H9 (cell line): Measurements from ENCODE around the gene RARB. TPM values are rescaled to one million over a fixed set of nuclear protein-coding genes. Genes with fewer than 3 reads are reported as not detected.

Experiments
- DNase-seq: peaks from one replicate; pipeline ENCODE4 v3.0.0-alpha.2; 2017
- H2AFZ ChIP-seq: one replicate; pipeline ENCODE4 v1.6.1; 2013; ENCODE audit warnings: mild to moderate bottlenecking, low read length, control low read depth, moderate library complexity
- H2AK5ac ChIP-seq: 2 replicates; pipeline ENCODE4 v1.6.1; 2013; ENCODE audit warnings: low read length, control low read depth, mixed read lengths; ENCODE audit not compliant: insufficient read length
- H2BK120ac ChIP-seq: one replicate; pipeline ENCODE4 v1.6.1; 2013; ENCODE audit warnings: low read depth, mild to moderate bottlenecking, low read length, control low read depth, inconsistent platforms; ENCODE audit not compliant: poor library complexity, severe bottlenecking
- H2BK12ac ChIP-seq: 2 replicates; pipeline ENCODE4 v1.6.1; 2013; ENCODE audit warnings: low read length, control low read depth, mixed read lengths, low read depth; ENCODE audit not compliant: insufficient read length
- H2BK15ac ChIP-seq: 2 replicates; pipeline ENCODE4 v1.6.1; 2013; ENCODE audit warnings: low read depth, low read length, control low read depth
- H2BK20ac ChIP-seq: one replicate; pipeline ENCODE4 v1.6.1; 2013; ENCODE audit warnings: low read depth, mild to moderate bottlenecking, low read length, control low read depth, inconsistent platforms; ENCODE audit not compliant: poor library complexity, severe bottlenecking
- H2BK5ac ChIP-seq: 2 replicates; pipeline ENCODE4 v1.6.1; 2013; ENCODE audit warnings: low read length, control low read depth, mixed read lengths; ENCODE audit not compliant: insufficient read length
- H3K14ac ChIP-seq: 2 replicates; pipeline ENCODE4 v1.6.1; 2013; ENCODE audit warnings: low read length, control low read depth; ENCODE audit not compliant: insufficient read depth
- H3K18ac ChIP-seq: 2 replicates; pipeline ENCODE4 v1.6.1; 2013; ENCODE audit warnings: low read depth, mild to moderate bottlenecking, mixed read lengths, low read length, control low read depth; ENCODE audit not compliant: insufficient read length
- H3K23ac ChIP-seq: 2 replicates; pipeline ENCODE4 v1.6.1; 2013; ENCODE audit warnings: low read length, control low read depth, mixed read lengths, low read depth; ENCODE audit not compliant: insufficient read length
- H3K23me2 ChIP-seq: 2 replicates; pipeline ENCODE4 v1.6.1; 2013; ENCODE audit warnings: low read depth, mild to moderate bottlenecking, mixed read lengths, low read length, control low read depth; ENCODE audit not compliant: insufficient read length, poor library complexity, severe bottlenecking
- H3K27ac ChIP-seq: 2 replicates; pipeline ENCODE4 v1.5.1; 2013; ENCODE audit warnings: low read length, control low read depth, mixed read lengths, low read depth; ENCODE audit not compliant: insufficient read length
- H3K27me3 ChIP-seq: 2 replicates; pipeline ENCODE4 v1.6.1; 2013; ENCODE audit warnings: low read length, control low read depth, inconsistent platforms; ENCODE audit not compliant: insufficient read depth
- H3K4ac ChIP-seq: 2 replicates; pipeline ENCODE4 v1.6.1; 2013; ENCODE audit warnings: low read depth, mild to moderate bottlenecking, control low read depth, inconsistent platforms, low read length, moderate library complexity
- H3K4me1 ChIP-seq: 2 replicates; pipeline ENCODE4 v1.6.1; 2013; ENCODE audit warnings: low read length, control low read depth, inconsistent platforms; ENCODE audit not compliant: insufficient read depth
- H3K4me2 ChIP-seq: 2 replicates; pipeline ENCODE4 v1.6.1; 2013; ENCODE audit warnings: low read length, control low read depth, mixed read lengths; ENCODE audit not compliant: insufficient read length, insufficient read depth
- H3K56ac ChIP-seq: 2 replicates; pipeline ENCODE4 v1.6.1; 2013; ENCODE audit warnings: low read depth, mild to moderate bottlenecking, mixed read lengths, low read length, control low read depth; ENCODE audit not compliant: insufficient read length
- H3K79me1 ChIP-seq: 2 replicates; pipeline ENCODE4 v1.6.1; 2013; ENCODE audit warnings: low read depth, mild to moderate bottlenecking, moderate library complexity, low read length, control low read depth, inconsistent platforms; ENCODE audit not compliant: insufficient read depth, poor library complexity, severe bottlenecking
- H3K79me2 ChIP-seq: 2 replicates; pipeline ENCODE4 v1.6.1; 2013; ENCODE audit warnings: low read length, control low read depth, inconsistent platforms; ENCODE audit not compliant: insufficient read depth
- H3K9ac ChIP-seq: 2 replicates; pipeline ENCODE4 v1.6.1; 2013; ENCODE audit warnings: low read length, control low read depth, mixed read lengths; ENCODE audit not compliant: insufficient read length; ENCODE audit errors: extremely low read depth
- H3K9me3 ChIP-seq: one replicate; pipeline ENCODE4 v1.6.1; 2013; ENCODE audit warnings: low read depth, low read length, inconsistent platforms; ENCODE audit not compliant: control insufficient read depth
- H3T11ph ChIP-seq: one replicate; pipeline ENCODE4 v1.6.1; 2013; ENCODE audit warnings: mild to moderate bottlenecking, low read length, control low read depth, inconsistent platforms
- H4K20me1 ChIP-seq: one replicate; pipeline ENCODE4 v1.6.1; 2013; ENCODE audit not compliant: control insufficient read depth, insufficient read length, insufficient read depth
- H4K5ac ChIP-seq: 2 replicates; pipeline ENCODE4 v1.6.1; 2013; ENCODE audit warnings: low read depth, mild to moderate bottlenecking, mixed read lengths, low read length, control low read depth; ENCODE audit not compliant: insufficient read length
- H4K8ac ChIP-seq: replicated peaks from 2 replicates; pipeline ENCODE4 v1.6.1; 2013; ENCODE audit warnings: low read length, control low read depth, mixed read lengths, low read depth; ENCODE audit not compliant: insufficient read length
- H4K91ac ChIP-seq: 2 replicates; pipeline ENCODE4 v1.6.1; 2013; ENCODE audit warnings: low read depth, mild to moderate bottlenecking, moderate library complexity, mixed read lengths, low read length, control low read depth; ENCODE audit not compliant: insufficient read length
- H3K27ac Mint-ChIP-seq, 3 experiments: 2 replicates in 2 of 3; 3 replicates in 1 of 3; pipeline ENCODE4 v1.8.0; 2020 to 2021; ENCODE audit warnings: mixed read lengths in 3 of 3, mild to moderate bottlenecking in 1 of 3, moderate library complexity in 1 of 3
- H3K27me3 Mint-ChIP-seq: 2 replicates; pipeline ENCODE4 v1.8.0; 2021; ENCODE audit warnings: low read depth, mild to moderate bottlenecking, moderate library complexity, mixed read lengths
- H3K36me3 Mint-ChIP-seq, 3 experiments: 2 replicates in 2 of 3; 3 replicates in 1 of 3; pipeline ENCODE4 v1.8.0; 2020 to 2021; ENCODE audit warnings: low read depth in 3 of 3, mixed read lengths in 3 of 3; ENCODE audit not compliant: insufficient read depth in 1 of 3
- H3K4me1 Mint-ChIP-seq, 2 experiments: 2 replicates each; pipeline ENCODE4 v1.8.0; 2020; ENCODE audit warnings: mixed read lengths in 2 of 2
- H3K4me3 Mint-ChIP-seq, 2 experiments: 2 replicates in 1 of 2; 3 replicates in 1 of 2; pipeline ENCODE4 v1.8.0; 2020 to 2021; ENCODE audit warnings: mild to moderate bottlenecking in 2 of 2, mixed read lengths in 2 of 2, moderate library complexity in 1 of 2
- H3K9me3 Mint-ChIP-seq, 2 experiments: 2 replicates in 1 of 2; 3 replicates in 1 of 2; pipeline ENCODE4 v1.8.0; 2020; ENCODE audit warnings: mild to moderate bottlenecking in 2 of 2, mixed read lengths in 2 of 2, moderate library complexity in 1 of 2
- CTCF ChIP-seq: fragments of 200-600 bp; sonication (generic); conservative IDR thresholded peaks from 3 replicates; pipeline ENCODE4 v1.8.0; 2021; ENCODE audit warnings: antibody characterized with exemption, mild to moderate bottlenecking
- WGBS: extraction: QIAGEN DNeasy Blood & Tissue Kit; methylation state at CpG from one replicate; pipeline ENCODE4 v1.1.7; 2013; ENCODE audit warnings: missing lambda C conversion rate, low lambda C conversion rate, mixed read lengths; ENCODE audit not compliant: insufficient read length; ENCODE audit errors: extremely low coverage; 5-methylcytosine and 5-hydroxymethylcytosine counted together
- total RNA-seq: library from RNA; stranded (reverse); gene quantifications from 2 replicates; pipeline ENCODE4 v1.2.1, GENCODE V29; 2021

Gene RARB
- total RNA-seq, 1 experiment from 2014 or later, result 0.22 TPM

DNA sequence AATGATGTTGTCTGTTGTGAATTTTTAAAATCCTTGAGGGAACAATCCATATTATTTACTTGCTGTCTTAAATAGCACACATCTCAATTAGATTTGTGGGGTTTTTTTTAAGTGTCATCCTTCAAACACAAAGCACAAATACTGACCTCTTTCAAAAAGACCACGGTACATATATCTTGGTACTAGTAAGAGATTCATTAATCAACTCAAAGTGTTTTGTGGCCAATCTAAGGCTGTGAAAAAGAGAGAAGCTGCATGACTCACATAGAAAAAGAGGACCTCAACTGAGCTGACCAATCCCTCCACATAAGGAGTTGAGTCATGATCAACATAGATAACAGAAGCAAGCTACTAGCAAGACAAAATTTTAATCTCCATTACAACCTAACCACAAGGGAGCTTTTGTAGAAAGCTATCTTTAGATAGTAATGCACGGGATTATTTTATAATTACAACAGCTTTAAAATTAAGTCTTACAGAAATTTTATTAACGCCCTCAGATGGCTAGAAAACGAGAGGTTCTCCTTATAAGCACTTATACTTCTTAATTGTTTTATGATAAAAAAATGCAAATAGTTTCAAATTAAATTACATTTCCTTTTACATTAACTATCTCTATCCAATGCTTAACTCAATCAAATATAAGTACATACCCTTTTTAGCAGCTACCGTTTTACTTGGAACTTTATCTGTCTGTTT is 176.2 kb downstream of the RARB start:
- Histone ChIP-seq H3K56ac (no peak overlapping the region), H3K9ac (no peak overlapping the region), H4K91ac (no peak overlapping the region), H4K5ac (no peak overlapping the region), H2BK12ac (no peak overlapping the region), H3K9me3 (no peaks in the 10 kb centered on the region), H2AFZ (no peak overlapping the region), H3K27me3 (no peaks in the 10 kb centered on the region), H2BK15ac (no peak overlapping the region), H2AK5ac (no peak overlapping the region), H3K79me2 (no peaks in the 10 kb centered on the region), H3K4ac (no peak overlapping the region), H4K20me1 (no peaks in the 10 kb centered on the region), H3K14ac (no peak overlapping the region), H3K23ac (no peak overlapping the region), H4K8ac (no peak overlapping the region), H3K27ac (no peak overlapping the region), H3K4me2 (no peak overlapping the region), H3T11ph (no peak overlapping the region), H3K4me1 (no peaks in the 10 kb centered on the region), H3K18ac (no peak overlapping the region), H2BK5ac (no peak overlapping the region), H3K23me2 (no peaks in the 10 kb centered on the region), H3K79me1 (no peaks in the 10 kb centered on the region), H2BK120ac (no peak overlapping the region), H2BK20ac (no peak overlapping the region)
- Mint-ChIP-seq H3K27ac (peak overlapping the region in 2 of 3 experiments; percentile 9 to 29; a peak in 1 of 7 replicates), H3K4me1 (no peaks in the 10 kb centered on the region), H3K4me3 (no peak overlapping the region), H3K36me3 (peaks cover 6 to 75% (median 56%) of the 10 kb centered on the region in 3 experiments), H3K9me3 (no peaks in the 10 kb centered on the region), H3K27me3 (no peaks in the 10 kb centered on the region)
- WGBS, result no CpG with 5 or more reads among the region's 5 CpGs
- TF ChIP-seq CTCF, result no peak
- no peak for DNase-seq
